Upper lobe of left lung (tissue), 6 donors: Measurements from ENCODE around the gene PSME2. TPM values are rescaled to one million over a fixed set of nuclear protein-coding genes. Genes with fewer than 3 reads are reported as not detected.

ENCODE experiments used
- ATAC-seq, 2 donors: fragments of 200-7000 bp; cut with Tn5 transposase; one replicate each; pipeline ENCODE4 v1.9.1; 2022; ENCODE audit warnings: mild to moderate bottlenecking in 2 of 2, moderate library complexity in 2 of 2; ENCODE audit not compliant: low FRiP score in 2 of 2
- DNase-seq, 2 donors: peaks; one replicate each; pipeline ENCODE4 v3.0.0-alpha.2; 2019 to 2020
- H3K27ac ChIP-seq, 4 donors: fragments of 200-600 bp; sonication (generic); one replicate each; pipeline ENCODE4 v1.5.1; 2016 to 2019
- H3K27me3 ChIP-seq, 4 donors: fragments of 200-600 bp; sonication (generic); one replicate each; pipeline ENCODE4 v1.5.1; 2017 to 2019
- H3K36me3 ChIP-seq, 4 donors: fragments of 200-600 bp; sonication (generic); one replicate each; pipeline ENCODE4 v1.5.1; 2016 to 2019
- H3K4me1 ChIP-seq, 4 donors: fragments of 200-600 bp; sonication (generic); one replicate each; pipeline ENCODE4 v1.5.1; 2018 to 2019
- H3K4me3 ChIP-seq, 4 donors: fragments of 200-600 bp; sonication (generic); one replicate each; pipeline ENCODE4 v1.5.1; 2017 to 2019; ENCODE audit warnings: mild to moderate bottlenecking in 2 of 4, moderate library complexity in 1 of 4
- H3K9me3 ChIP-seq, 4 donors: fragments of 200-600 bp; sonication (generic); one replicate each; pipeline ENCODE4 v1.5.1; 2018 to 2019
- EP300 ChIP-seq, 4 donors: sonication (generic); formaldehyde crosslinking; IDR thresholded peaks; one replicate each; pipeline ENCODE4 v1.5.1; 2017; ENCODE audit warnings: antibody characterized with exemption in 4 of 4, control low read depth in 2 of 4
- POLR2A ChIP-seq, 4 donors: fragments of 450-650 bp; IDR thresholded peaks; one replicate each; pipeline ENCODE4 v1.5.1; 2016 to 2017; ENCODE audit warnings: antibody characterized with exemption in 4 of 4, mild to moderate bottlenecking in 2 of 4
- POLR2AphosphoS5 ChIP-seq, 2 donors: sonication (generic); formaldehyde crosslinking; IDR thresholded peaks; one replicate each; pipeline ENCODE4 v1.5.1; 2017; ENCODE audit warnings: antibody characterized with exemption in 2 of 2
- WGBS, 2 donors: methylation state at CpG; one replicate each; pipeline ENCODE4 v1.1.5; 2017 to 2018; 5-methylcytosine and 5-hydroxymethylcytosine counted together
- total RNA-seq, 6 donors: library from RNA; depleted of rRNA in 4 of 6; stranded (reverse); fragments of >200 nt in 4 of 6; gene quantifications; one replicate each; pipeline versions ENCODE4 v1.1.0 to v1.2.1, GENCODE V29; 2016 to 2021
- TF ChIP-seq, protein P1 (sequence below), 6 experiments: fragments of 450-650 bp in 4 of 6; fragments of 200-600 bp in 2 of 6; sonication (generic) in 2 of 6; IDR thresholded peaks; one replicate each; pipeline ENCODE4 v1.5.1; 2016 to 2019; ENCODE audit warnings: antibody characterized with exemption in 6 of 6
- donor health status: DM: no; HTN: no; CAD: no; lungs with moderate emphysema.
- donor health status: DM: no; HTN: yes; CAD: no; lungs with severe emphysema.

PSME2 gene
- total RNA-seq, 6 donors from 2014 or later = 58.5 to 144 (median 84.4) TPM

GRCh38 chr14:24121210-24121609 is 25.2 kb downstream of the PSME2 start:
- H3K4me1 ChIP-seq = peaks cover 6 to 11% (median 9%) of the 10 kb centered on the region in 4 donors
- DNase-seq (no peak), ATAC-seq (no peak)
- no peak for TF ChIP-seq POLR2A (IDR thresholded peaks at IDR 0.05)
- no peak overlapping the region for H3K4me3 ChIP-seq
- H3K9me3 ChIP-seq = no peaks in the 10 kb centered on the region
- H3K36me3 ChIP-seq = peaks cover 38 to 76% (median 65%) of the 10 kb centered on the region in 4 donors
- WGBS, 2 donors = 96 to 100% methylated on average over 4 to 8 of the region's 8 CpGs
- no peaks in the 10 kb centered on the region for H3K27me3 ChIP-seq
- H3K27ac ChIP-seq = no peak overlapping the region

DNA sequence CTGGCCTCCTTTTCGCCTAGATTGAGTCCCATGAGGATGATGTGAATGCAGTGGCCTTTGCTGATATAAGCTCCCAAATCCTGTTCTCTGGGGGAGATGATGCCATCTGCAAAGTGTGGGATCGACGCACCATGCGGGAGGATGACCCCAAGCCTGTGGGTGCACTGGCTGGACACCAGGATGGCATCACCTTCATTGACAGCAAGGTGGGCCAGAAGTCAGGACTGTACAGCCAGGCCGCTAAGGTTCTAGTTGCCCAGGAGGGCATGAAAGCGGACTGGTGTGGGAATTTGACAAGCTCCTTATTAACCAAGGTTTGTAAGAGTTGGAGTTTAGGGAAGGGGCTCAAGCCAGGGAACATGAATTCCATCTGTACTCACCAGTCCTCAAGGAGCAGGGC is 26.7 kb downstream of the PSME2 start:
- Histone ChIP-seq H3K4me1 (peaks cover 14 to 21% (median 17%) of the 10 kb centered on the region in 4 donors), H3K27ac (no peak overlapping the region), H3K27me3 (no peaks in the 10 kb centered on the region), H3K36me3 (peaks cover 38 to 76% (median 65%) of the 10 kb centered on the region in 4 donors), H3K4me3 (no peak overlapping the region), H3K9me3 (no peaks in the 10 kb centered on the region)
- TF ChIP-seq, protein P1, sequence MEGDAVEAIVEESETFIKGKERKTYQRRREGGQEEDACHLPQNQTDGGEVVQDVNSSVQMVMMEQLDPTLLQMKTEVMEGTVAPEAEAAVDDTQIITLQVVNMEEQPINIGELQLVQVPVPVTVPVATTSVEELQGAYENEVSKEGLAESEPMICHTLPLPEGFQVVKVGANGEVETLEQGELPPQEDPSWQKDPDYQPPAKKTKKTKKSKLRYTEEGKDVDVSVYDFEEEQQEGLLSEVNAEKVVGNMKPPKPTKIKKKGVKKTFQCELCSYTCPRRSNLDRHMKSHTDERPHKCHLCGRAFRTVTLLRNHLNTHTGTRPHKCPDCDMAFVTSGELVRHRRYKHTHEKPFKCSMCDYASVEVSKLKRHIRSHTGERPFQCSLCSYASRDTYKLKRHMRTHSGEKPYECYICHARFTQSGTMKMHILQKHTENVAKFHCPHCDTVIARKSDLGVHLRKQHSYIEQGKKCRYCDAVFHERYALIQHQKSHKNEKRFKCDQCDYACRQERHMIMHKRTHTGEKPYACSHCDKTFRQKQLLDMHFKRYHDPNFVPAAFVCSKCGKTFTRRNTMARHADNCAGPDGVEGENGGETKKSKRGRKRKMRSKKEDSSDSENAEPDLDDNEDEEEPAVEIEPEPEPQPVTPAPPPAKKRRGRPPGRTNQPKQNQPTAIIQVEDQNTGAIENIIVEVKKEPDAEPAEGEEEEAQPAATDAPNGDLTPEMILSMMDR (IDR thresholded peaks at IDR 0.05) = no peak
- no peak for TF ChIP-seq EP300 (IDR thresholded peaks at IDR 0.05)
- TF ChIP-seq POLR2A (IDR thresholded peaks at IDR 0.05) = no peak
- no peak for TF ChIP-seq POLR2AphosphoS5 (IDR thresholded peaks at IDR 0.05)
- 95 to 97% methylated on average over 6 of the region's 6 CpGs for WGBS, 2 donors
- DNase-seq (no peak), ATAC-seq (no peak)

DNA sequence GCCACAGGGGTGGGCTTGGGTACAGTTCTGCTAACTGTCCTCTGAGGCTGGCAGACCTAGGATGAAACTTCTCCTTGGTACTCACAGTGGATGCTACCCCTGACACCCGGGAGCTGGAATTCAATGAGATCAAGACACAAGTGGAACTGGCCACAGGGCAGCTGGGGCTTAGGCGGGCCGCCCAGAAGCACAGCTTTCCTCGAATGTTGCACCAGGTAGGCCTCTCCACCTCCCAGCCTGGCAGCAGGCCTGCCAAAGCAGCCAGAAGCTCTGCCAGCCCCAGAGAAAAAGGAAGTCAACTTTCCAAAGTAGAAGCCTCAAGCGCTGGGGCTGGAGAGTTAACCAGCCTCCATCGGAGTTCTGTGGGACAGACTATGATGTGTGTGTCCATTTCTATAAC is 29.2 kb downstream of the PSME2 start:
- DNase-seq = no peak
- no peaks in the 10 kb centered on the region for H3K9me3 ChIP-seq
- no peak overlapping the region for H3K27ac ChIP-seq
- no peak for ATAC-seq
- H3K36me3 ChIP-seq = peaks cover 28 to 54% (median 47%) of the 10 kb centered on the region in 4 donors
- H3K4me1 ChIP-seq = peaks cover 14 to 26% (median 21%) of the 10 kb centered on the region in 4 donors
- no peak overlapping the region for H3K4me3 ChIP-seq
- TF ChIP-seq EP300 (IDR thresholded peaks at IDR 0.05) = no peak
- TF ChIP-seq, protein P1 (IDR thresholded peaks at IDR 0.05) = no peak
- no peak for TF ChIP-seq POLR2AphosphoS5 (IDR thresholded peaks at IDR 0.05)
- no peak for TF ChIP-seq POLR2A (IDR thresholded peaks at IDR 0.05)
- 88 to 93% methylated on average over 2 to 6 of the region's 6 CpGs for WGBS, 2 donors
- no peaks in the 10 kb centered on the region for H3K27me3 ChIP-seq

- no peak for DNase-seq
- Histone ChIP-seq H3K36me3 (peaks cover 22 to 45% (median 38%) of the 10 kb centered on the region in 4 donors), H3K27ac (peak overlapping the region in 1 of 4 donors; percentile 100), H3K4me3 (peak overlapping the region in 3 of 4 donors; percentile 65 to 73 (median 69)), H3K9me3 (no peaks in the 10 kb centered on the region), H3K27me3 (no peaks in the 10 kb centered on the region), H3K4me1 (peaks cover 14 to 26% (median 21%) of the 10 kb centered on the region in 4 donors)
- no peak for TF ChIP-seq POLR2AphosphoS5 (IDR thresholded peaks at IDR 0.05)
- TF ChIP-seq, protein P1 (IDR thresholded peaks at IDR 0.05) = no peak
- TF ChIP-seq POLR2A (IDR thresholded peaks at IDR 0.05) = no peak
- no peak for TF ChIP-seq EP300 (IDR thresholded peaks at IDR 0.05)
- ATAC-seq = no peak
- WGBS, 2 donors = 62 to 77% methylated on average over 6 of the region's 6 CpGs
These were observed 30.1 kb downstream of the PSME2 start for GRCh38 chr14:24116128-24116814.

- 4% methylated on average over 14 of the region's 14 CpGs for WGBS, 2 donors
- H3K4me1 ChIP-seq = peaks cover 14 to 26% (median 23%) of the 10 kb centered on the region in 4 donors
- DNase-seq = no peak
- no peak for ATAC-seq
- peak overlapping the region; percentile 97 to 100 (median 99) for H3K27ac ChIP-seq
- H3K36me3 ChIP-seq = peaks cover 16 to 38% (median 31%) of the 10 kb centered on the region in 4 donors
- no peak for TF ChIP-seq EP300 (IDR thresholded peaks at IDR 0.05)
- peak in 1 of 4 donors; percentile 28 for TF ChIP-seq POLR2A (IDR thresholded peaks at IDR 0.05)
- H3K9me3 ChIP-seq = no peaks in the 10 kb centered on the region
- H3K27me3 ChIP-seq = no peaks in the 10 kb centered on the region
- peak overlapping the region; percentile 65 to 73 (median 68) for H3K4me3 ChIP-seq
These were observed 30.8 kb downstream of the PSME2 start for GRCh38 chr14:24115422-24116127.
